IMR-90 (cell line): ENCODE data around the gene INAVA. TPM values are rescaled to one million over a fixed set of nuclear protein-coding genes. Genes with fewer than 3 reads are reported as not detected.

ENCODE experiments used
- ATAC-seq: fragments of 200-7000 bp; cut with Tn5 transposase; 2 replicates; pipeline ENCODE4 v1.9.1; 2020; ENCODE audit warnings: low read depth, mild to moderate bottlenecking, moderate library complexity
- BruUV-seq: library from RNA; stranded (reverse); fragments of 400-500 nt; replicated peaks from 2 replicates; lab custom pipeline; 2021; lab: Mats Ljungman, UMichigan
- CTCF ChIA-PET: fragments of 300-600 bp; formaldehyde crosslinking; extraction: SDS; loops from one replicate; lab custom pipeline; 2021; ENCODE audit warnings: antibody characterized with exemption; lab: Yijun Ruan, JAX
- POLR2A ChIA-PET: fragments of 300-600 bp; sonication (Branson Sonifier 250); formaldehyde crosslinking; loops from one replicate; lab custom pipeline; 2022; ENCODE audit warnings: antibody characterized with exemption; ENCODE audit not compliant: unreplicated experiment; lab: Charles Lee
- DNase-seq: peaks from one replicate; pipeline ENCODE4 v3.0.0; 2013
- H2AFZ ChIP-seq: replicated peaks from 2 replicates; pipeline ENCODE3; 2013; ENCODE audit warnings: low read length, mild to moderate bottlenecking; ENCODE audit not compliant: poor library complexity
- H2AK5ac ChIP-seq: 2 replicates; pipeline ENCODE4 v1.6.1; 2013; ENCODE audit warnings: low read depth, low read length, inconsistent platforms
- H2AK9ac ChIP-seq: replicated peaks from 2 replicates; pipeline ENCODE3; 2013; ENCODE audit warnings: mild to moderate bottlenecking, low read depth, low read length, moderate library complexity; ENCODE audit not compliant: poor library complexity
- H2BK120ac ChIP-seq: 2 replicates; pipeline ENCODE4 v1.6.1; 2013; ENCODE audit warnings: low read depth, low read length, inconsistent platforms
- H2BK15ac ChIP-seq: 3 replicates; pipeline ENCODE4 v1.6.1; 2013; ENCODE audit warnings: low read depth, low read length, inconsistent platforms
- H2BK20ac ChIP-seq: 2 replicates; pipeline ENCODE4 v1.6.1; 2013; ENCODE audit warnings: low read depth, mild to moderate bottlenecking, inconsistent platforms, low read length, moderate library complexity
- H2BK5ac ChIP-seq: 2 replicates; pipeline ENCODE4 v1.6.1; 2013; ENCODE audit warnings: mild to moderate bottlenecking, low read depth, low read length, inconsistent platforms; ENCODE audit not compliant: poor library complexity, severe bottlenecking
- H3K14ac ChIP-seq: replicated peaks from 2 replicates; pipeline ENCODE4 v1.6.1; 2013; ENCODE audit warnings: low read depth, low read length, inconsistent platforms
- H3K18ac ChIP-seq: 2 replicates; pipeline ENCODE4 v1.6.1; 2013; ENCODE audit warnings: low read depth, low read length, control low read depth
- H3K23ac ChIP-seq: 2 replicates; pipeline ENCODE4 v1.6.1; 2013; ENCODE audit warnings: low read depth, low read length, inconsistent platforms
- H3K27ac ChIP-seq: 2 replicates; pipeline ENCODE4 v1.5.1; 2013; ENCODE audit warnings: mild to moderate bottlenecking, control low read depth, low read length; ENCODE audit not compliant: insufficient read depth
- H3K27me3 ChIP-seq: 2 replicates; pipeline ENCODE4 v1.6.1; 2013; ENCODE audit warnings: low read length; ENCODE audit not compliant: control insufficient read depth, insufficient read depth
- H3K36me3 ChIP-seq: 2 replicates; pipeline ENCODE4 v1.6.1; 2013; ENCODE audit warnings: low read length, mixed read lengths; ENCODE audit not compliant: control insufficient read depth, insufficient read depth
- H3K4ac ChIP-seq: 2 replicates; pipeline ENCODE4 v1.6.1; 2013; ENCODE audit warnings: low read depth, low read length, inconsistent platforms
- H3K4me1 ChIP-seq: 2 replicates; pipeline ENCODE4 v1.6.1; 2013; ENCODE audit warnings: low read length, mixed read lengths; ENCODE audit not compliant: control insufficient read depth, insufficient read depth
- H3K4me2 ChIP-seq: 2 replicates; pipeline ENCODE4 v1.6.1; 2013; ENCODE audit warnings: low read depth, mild to moderate bottlenecking, control low read depth, low read length, moderate library complexity
- H3K4me3 ChIP-seq: 2 replicates; pipeline ENCODE4 v1.5.1; 2013; ENCODE audit warnings: low read depth, mild to moderate bottlenecking, control low read depth, low read length, moderate library complexity; ENCODE audit not compliant: insufficient read depth
- H3K56ac ChIP-seq: 2 replicates; pipeline ENCODE4 v1.6.1; 2013; ENCODE audit warnings: low read length, inconsistent platforms; ENCODE audit not compliant: insufficient read depth; ENCODE audit errors: extremely low read depth
- H3K79me1 ChIP-seq, 2 experiments: 2 replicates each; pipeline ENCODE4 v1.6.1; 2013; ENCODE audit warnings: low read length in 2 of 2, inconsistent platforms in 1 of 2, low read depth in 1 of 2
- H3K9ac ChIP-seq: 2 replicates; pipeline ENCODE4 v1.6.1; 2013; ENCODE audit warnings: low read depth, low read length, control low read depth
- H3K9me1 ChIP-seq: 2 replicates; pipeline ENCODE4 v1.6.1; 2013; ENCODE audit warnings: low read length, inconsistent platforms; ENCODE audit not compliant: insufficient read depth
- H3K9me3 ChIP-seq: 2 replicates; pipeline ENCODE4 v1.6.1; 2013; ENCODE audit warnings: low read length; ENCODE audit not compliant: control insufficient read depth, insufficient read depth
- H4K20me1 ChIP-seq: 2 replicates; pipeline ENCODE4 v1.6.1; 2013; ENCODE audit warnings: low read length, inconsistent platforms; ENCODE audit not compliant: insufficient read depth
- H4K5ac ChIP-seq: 2 replicates; pipeline ENCODE4 v1.6.1; 2013; ENCODE audit warnings: mild to moderate bottlenecking, low read depth, low read length, control low read depth
- H4K8ac ChIP-seq, 2 experiments: 2 replicates each; pipeline ENCODE4 v1.6.1; 2013; ENCODE audit warnings: low read depth in 2 of 2, low read length in 2 of 2, control low read depth in 1 of 2, inconsistent platforms in 1 of 2
- H4K91ac ChIP-seq: 2 replicates; pipeline ENCODE4 v1.6.1; 2013; ENCODE audit warnings: low read depth, low read length, inconsistent platforms; ENCODE audit not compliant: insufficient read depth
- BHLHE40 ChIP-seq: fragments of 150-350 bp; IDR thresholded peaks from 2 replicates; pipeline ENCODE4 v1.6.1; 2016; ENCODE audit warnings: mild to moderate bottlenecking, low read depth, low read length
- CEBPB ChIP-seq: IDR thresholded peaks from 2 replicates; pipeline ENCODE4 v1.6.1; 2012; ENCODE audit warnings: low read depth, low read length, improper control_type of control experiment
- CHD1 ChIP-seq: IDR thresholded peaks from 2 replicates; pipeline ENCODE4 v1.6.1; 2012; ENCODE audit warnings: low read depth, low read length, improper control_type of control experiment
- CTCF ChIP-seq: conservative IDR thresholded peaks from 2 replicates; pipeline ENCODE4 v1.5.1; 2012; ENCODE audit warnings: mild to moderate bottlenecking, low read depth, low read length, improper control_type of control experiment
- ELK1 ChIP-seq: fragments of 150-350 bp; IDR thresholded peaks from 2 replicates; pipeline ENCODE4 v1.6.1; 2016; ENCODE audit warnings: low read depth, mild to moderate bottlenecking, low read length, moderate library complexity, borderline replicate concordance
- FOS ChIP-seq: fragments of 150-350 bp; IDR thresholded peaks from 2 replicates; pipeline ENCODE4 v1.6.1; 2016; ENCODE audit warnings: low read depth, low read length
- MAFK ChIP-seq: IDR thresholded peaks from 2 replicates; pipeline ENCODE4 v1.6.1; 2012; ENCODE audit warnings: low read depth, low read length, improper control_type of control experiment
- MAZ ChIP-seq: IDR thresholded peaks from 2 replicates; pipeline ENCODE4 v1.6.1; 2012; ENCODE audit warnings: low read depth, mild to moderate bottlenecking, low read length, improper control_type of control experiment, moderate library complexity, borderline replicate concordance
- MXI1 ChIP-seq: IDR thresholded peaks from 2 replicates; pipeline ENCODE4 v1.6.1; 2012; ENCODE audit warnings: low read depth, mild to moderate bottlenecking, low read length, moderate library complexity, borderline replicate concordance
- NFE2L2 ChIP-seq: fragments of 150-350 bp; IDR thresholded peaks from 2 replicates; pipeline ENCODE4 v1.6.1; 2016; ENCODE audit warnings: low read depth, mild to moderate bottlenecking, low read length
- POLR2A ChIP-seq: IDR thresholded peaks from 2 replicates; pipeline ENCODE4 v1.6.1; 2012; ENCODE audit warnings: mild to moderate bottlenecking, low read depth, low read length
- RCOR1 ChIP-seq: IDR thresholded peaks from 2 replicates; pipeline ENCODE4 v1.6.1; 2012; ENCODE audit warnings: mild to moderate bottlenecking, low read length, improper control_type of control experiment; ENCODE audit not compliant: insufficient replicate concordance
- RFX5 ChIP-seq: IDR thresholded peaks from 2 replicates; pipeline ENCODE4 v1.8.0; 2012; ENCODE audit warnings: low read depth, mild to moderate bottlenecking, low read length, moderate library complexity
- SMC3 ChIP-seq: fragments of 150-350 bp; IDR thresholded peaks from 2 replicates; pipeline ENCODE4 v1.6.1; 2016; ENCODE audit warnings: low read depth, mild to moderate bottlenecking, antibody characterized with exemption, low read length, moderate library complexity
- USF2 ChIP-seq: fragments of 150-350 bp; IDR thresholded peaks from 2 replicates; pipeline ENCODE4 v1.6.1; 2017; ENCODE audit warnings: mild to moderate bottlenecking, antibody characterized with exemption, low read length, low read depth
- WGBS, 2 experiments: methylation state at CpG; one replicate each; pipeline versions ENCODE4 v1.1.5 to v1.1.7; 2013; ENCODE audit warnings: missing lambda C conversion rate in 2 of 2; ENCODE audit not compliant: insufficient read length in 1 of 2; ENCODE audit errors: extremely low coverage in 2 of 2; 5-methylcytosine and 5-hydroxymethylcytosine counted together
- dilution Hi-C: fragments of 300-500 bp; cut with HindIII; formaldehyde crosslinking; loops from one replicate; pipeline ENCODE4 v1.14.3; 2018; ENCODE audit warnings: low sequenced_read_pairs; ENCODE audit not compliant: unreplicated experiment
- in situ Hi-C: fragments of 300-500 bp; cut with MboI; formaldehyde crosslinking; loops from 3 replicates; pipeline ENCODE4 v1.14.3; 2019; ENCODE audit warnings: low sequenced_read_pairs, inconsistent platforms, mixed read lengths
- intact Hi-C: fragments of 100-400 bp; cut with micrococcal nuclease; formaldehyde crosslinking; loops from 2 replicates; pipeline ENCODE4 v1.10.0; 2022
- polyA plus RNA-seq, 3 experiments: library from polyadenylated mRNA; depleted of rRNA; stranded (reverse); fragments of >200 nt; gene quantifications; 2 replicates each; pipeline ENCODE4 v1.2.3, GENCODE V29; 2012; ENCODE audit warnings: low replicate concordance in 1 of 3
- total RNA-seq: library from RNA; depleted of rRNA; stranded (reverse); fragments of >200 nt; gene quantifications from 2 replicates; pipeline ENCODE4 v1.2.3, GENCODE V29; 2012

Gene INAVA
- total and polyA plus RNA-seq, 2 of the 4 experiments (the other 2 are of a cell fraction), result under 0.01 to 0.07 TPM

GRCh38 chr1:200912737-200913407 lies 18.2 kb downstream of the INAVA start:
- no peak overlapping the region for H3K4ac ChIP-seq
- no peak overlapping the region for H3K4me2 ChIP-seq
- no peak overlapping the region for H2BK120ac ChIP-seq
- H4K20me1 ChIP-seq, result no peaks in the 10 kb centered on the region
- H2BK15ac ChIP-seq, result no peak overlapping the region
- no peak overlapping the region for H3K27ac ChIP-seq
- no TSS peak for BruUV-seq
- in situ Hi-C loops (no loop called here), dilution Hi-C loops (no loop called here), intact Hi-C loops (no loop called here)
- WGBS, 2 experiments, result no CpG with 5 or more reads among the region's 13 CpGs
- ChIA-PET POLR2A (no interaction called here), CTCF (no interaction called here)
- H2AK9ac ChIP-seq, result no peak overlapping the region
- H3K9me1 ChIP-seq, result no peaks in the 10 kb centered on the region
- no peak overlapping the region for H3K14ac ChIP-seq
- no peak overlapping the region for H2AK5ac ChIP-seq
- H3K36me3 ChIP-seq, result no peaks in the 10 kb centered on the region
- no peak overlapping the region for H4K91ac ChIP-seq
- no peak overlapping the region for H4K8ac ChIP-seq
- DNase-seq (no peak), ATAC-seq (no peak)
- H3K79me1 ChIP-seq, result no peaks in the 10 kb centered on the region
- no peaks in the 10 kb centered on the region for H3K4me1 ChIP-seq
- no peak overlapping the region for H3K9ac ChIP-seq
- peaks cover 27% of the 10 kb centered on the region for H3K27me3 ChIP-seq
- TF ChIP-seq MXI1, result no peak
- TF ChIP-seq FOS, result no peak
- no peak for TF ChIP-seq CTCF
- TF ChIP-seq POLR2A, result no peak
- no peak for TF ChIP-seq CEBPB
- TF ChIP-seq RFX5, result no peak
- TF ChIP-seq NFE2L2, result no peak
- TF ChIP-seq BHLHE40, result no peak
- no peak for TF ChIP-seq MAZ
- TF ChIP-seq MAFK, result no peak
- no peak for TF ChIP-seq USF2
- no peak for TF ChIP-seq RCOR1
- no peak for TF ChIP-seq SMC3
- TF ChIP-seq CHD1, result no peak
- no peak for TF ChIP-seq ELK1
- H2BK20ac ChIP-seq, result no peak overlapping the region
- no peak overlapping the region for H3K23ac ChIP-seq
- no peak overlapping the region for H3K4me3 ChIP-seq
- H3K9me3 ChIP-seq, result no peaks in the 10 kb centered on the region
- no peak overlapping the region for H3K56ac ChIP-seq
- no peak overlapping the region for H2BK5ac ChIP-seq
- no peak overlapping the region for H3K18ac ChIP-seq
- H2AFZ ChIP-seq, result no peak overlapping the region
- H4K5ac ChIP-seq, result no peak overlapping the region
